SU-DHL-6 (cell line): ENCODE data around the gene COL6A1.

Source experiments
- H2AFZ ChIP-seq: fragments of 200-600 bp; sonication (generic); 2 replicates; pipeline ENCODE4 v1.6.1; 2014; ENCODE audit warnings: low read depth, mild to moderate bottlenecking, moderate library complexity, mixed read lengths, antibody characterized with exemption, low read length; ENCODE audit not compliant: severe bottlenecking
- H3F3A ChIP-seq: fragments of 200-600 bp; shearing (Covaris generic); 2 replicates; pipeline ENCODE4 v1.6.0; 2016; ENCODE audit warnings: antibody characterized with exemption, mild to moderate bottlenecking; ENCODE audit not compliant: insufficient read depth
- H3K27ac ChIP-seq: fragments of 200-600 bp; sonication (generic); 2 replicates; pipeline ENCODE4 v1.5.1; 2016; ENCODE audit warnings: low read depth, mild to moderate bottlenecking, low read length, moderate library complexity, mixed read lengths
- H3K27me3 ChIP-seq: fragments of 200-600 bp; sonication (generic), shearing (Covaris generic); 2 replicates; pipeline ENCODE4 v1.6.0; 2014; ENCODE audit warnings: mild to moderate bottlenecking, low read length
- H3K36me3 ChIP-seq: fragments of 200-600 bp; sonication (generic); 2 replicates; pipeline ENCODE4 v1.6.1; 2014; ENCODE audit warnings: mild to moderate bottlenecking, low read length, mixed read lengths
- H3K4me2 ChIP-seq: fragments of 300-600, 200-600 bp; shearing (Covaris generic), sonication (generic); 2 replicates; pipeline ENCODE4 v1.6.0; 2014; ENCODE audit warnings: low read length, low read depth, mild to moderate bottlenecking; ENCODE audit not compliant: poor library complexity, severe bottlenecking
- H3K4me3 ChIP-seq: fragments of 200-600 bp; sonication (generic); 2 replicates; pipeline ENCODE4 v1.5.1; 2014; ENCODE audit warnings: antibody characterized with exemption, low read length, mild to moderate bottlenecking, mixed read lengths; ENCODE audit not compliant: insufficient read depth, poor library complexity, severe bottlenecking
- H3K79me2 ChIP-seq: fragments of 200-600 bp; sonication (generic); 2 replicates; pipeline ENCODE4 v1.6.1; 2014; ENCODE audit warnings: mild to moderate bottlenecking, low read length, moderate library complexity; ENCODE audit not compliant: insufficient read depth
- H3K9ac ChIP-seq: fragments of 200-600 bp; sonication (generic); 2 replicates; pipeline ENCODE4 v1.7.0; 2014; ENCODE audit warnings: mild to moderate bottlenecking, low read length
- H3K9me2 ChIP-seq: fragments of 200-600 bp; sonication (generic); replicated peaks from 2 replicates; pipeline ENCODE4 v1.6.1; 2014; ENCODE audit warnings: low read length; ENCODE audit not compliant: insufficient read depth
- H3K9me3 ChIP-seq: fragments of 200-600 bp; sonication (generic); 2 replicates; pipeline ENCODE4 v1.6.1; 2014; ENCODE audit warnings: low read length, mixed read lengths; ENCODE audit not compliant: insufficient read depth
- H4K20me1 ChIP-seq: fragments of 200-600 bp; sonication (generic); 2 replicates; pipeline ENCODE4 v1.6.1; 2014; ENCODE audit warnings: low read depth, mild to moderate bottlenecking, antibody characterized with exemption, low read length, moderate library complexity, mixed read lengths
- CTCF ChIP-seq: fragments of 200-600 bp; sonication (generic); IDR thresholded peaks from one replicate; pipeline ENCODE4 v1.5.1; 2017; ENCODE audit warnings: antibody characterized with exemption, mild to moderate bottlenecking, low read length, moderate library complexity; ENCODE audit not compliant: insufficient read depth, poor library complexity, severe bottlenecking
- EZH2phosphoT487 ChIP-seq: fragments of 200-600 bp; sonication (generic), shearing (Covaris generic); conservative IDR thresholded peaks from 2 replicates; pipeline ENCODE4 v1.6.1; 2018; ENCODE audit warnings: mild to moderate bottlenecking, antibody characterized with exemption, low read length, moderate library complexity, mixed read lengths

Gene COL6A1

GRCh38 chr21:46033410-46034400, 52.1 kb downstream of the COL6A1 start:
- Histone ChIP-seq H3K27ac (no peak overlapping the region), H2AFZ (no peak overlapping the region), H3K79me2 (no peaks in the 10 kb centered on the region), H3K4me2 (no peak overlapping the region), H3K9me3 (peaks cover 17% of the 10 kb centered on the region; the same call in 1 of the 2 replicates), H3K27me3 (no peaks in the 10 kb centered on the region), H3K9me2 (no peaks in the 10 kb centered on the region), H3F3A (no peaks in the 10 kb centered on the region), H3K36me3 (no peaks in the 10 kb centered on the region), H4K20me1 (no peaks in the 10 kb centered on the region), H3K9ac (no peak overlapping the region), H3K4me3 (no peak overlapping the region)
- TF ChIP-seq EZH2phosphoT487, result no peak
- TF ChIP-seq CTCF, result no peak

- no peaks in the 10 kb centered on the region for H3F3A ChIP-seq
- TF ChIP-seq CTCF (no peak), EZH2phosphoT487 (no peak)
- no peaks in the 10 kb centered on the region for H3K36me3 ChIP-seq
- no peak overlapping the region for H3K27ac ChIP-seq
- H3K4me2 ChIP-seq, result no peak overlapping the region
- no peak overlapping the region for H3K9ac ChIP-seq
- H3K4me3 ChIP-seq, result no peak overlapping the region
- no peak overlapping the region for H2AFZ ChIP-seq
- H4K20me1 ChIP-seq, result no peaks in the 10 kb centered on the region
- no peaks in the 10 kb centered on the region for H3K79me2 ChIP-seq
- H3K27me3 ChIP-seq, result no peaks in the 10 kb centered on the region
- H3K9me2 ChIP-seq, result no peaks in the 10 kb centered on the region
- no peaks in the 10 kb centered on the region for H3K9me3 ChIP-seq
Measured at GRCh38 chr21:46035809-46036695, 54.5 kb downstream of the COL6A1 start.

GRCh38 chr21:46036696-46037330, 55.2 kb downstream of the COL6A1 start:
- no peaks in the 10 kb centered on the region for H3K9me2 ChIP-seq
- no peak overlapping the region for H3K4me3 ChIP-seq
- no peak overlapping the region for H3K9ac ChIP-seq
- H3K36me3 ChIP-seq, result no peaks in the 10 kb centered on the region
- H2AFZ ChIP-seq, result no peak overlapping the region
- H3F3A ChIP-seq, result no peaks in the 10 kb centered on the region
- H3K27ac ChIP-seq, result no peak overlapping the region
- no peaks in the 10 kb centered on the region for H3K27me3 ChIP-seq
- H3K4me2 ChIP-seq, result no peak overlapping the region
- TF ChIP-seq EZH2phosphoT487 (no peak), CTCF (no peak)
- H3K79me2 ChIP-seq, result no peaks in the 10 kb centered on the region
- H3K9me3 ChIP-seq, result no peaks in the 10 kb centered on the region
- no peaks in the 10 kb centered on the region for H4K20me1 ChIP-seq
